Loucy (cell line): ENCODE data around the gene B9D1.

Experiments used
- H2AFZ ChIP-seq: fragments of 200-600 bp; sonication (generic); 2 replicates; pipeline ENCODE4 v1.6.0; 2016; ENCODE audit warnings: antibody characterized with exemption, mild to moderate bottlenecking, low read length, moderate library complexity
- H3F3A ChIP-seq: fragments of 200-600 bp; 2 replicates; pipeline ENCODE4 v1.6.0; 2016; ENCODE audit warnings: antibody characterized with exemption, low read depth, mild to moderate bottlenecking
- H3K27me3 ChIP-seq: fragments of 200-600 bp; sonication (generic); 2 replicates; pipeline ENCODE4 v1.6.1; 2014; ENCODE audit warnings: low read length, mild to moderate bottlenecking; ENCODE audit not compliant: insufficient read depth, poor library complexity, severe bottlenecking
- H3K36me3 ChIP-seq: fragments of 200-600 bp; sonication (generic); 2 replicates; pipeline ENCODE4 v1.6.1; 2016; ENCODE audit warnings: low read length; ENCODE audit not compliant: insufficient read depth
- H3K4me1 ChIP-seq: fragments of 200-600 bp; sonication (generic); 2 replicates; pipeline ENCODE4 v1.5.1; 2014; ENCODE audit warnings: low read length, mild to moderate bottlenecking; ENCODE audit not compliant: insufficient read depth, poor library complexity, severe bottlenecking
- H3K4me2 ChIP-seq: fragments of 200-600 bp; sonication (generic); 2 replicates; pipeline ENCODE4 v1.6.0; 2014; ENCODE audit warnings: antibody characterized with exemption, low read length, low read depth, mild to moderate bottlenecking; ENCODE audit not compliant: poor library complexity, severe bottlenecking
- H3K4me3 ChIP-seq: fragments of 200-600 bp; sonication (generic); 2 replicates; pipeline ENCODE4 v1.5.1; 2014; ENCODE audit warnings: low read length, mild to moderate bottlenecking, mixed read lengths; ENCODE audit not compliant: poor library complexity, severe bottlenecking
- H3K79me2 ChIP-seq: fragments of 200-600 bp; sonication (generic); 2 replicates; pipeline ENCODE4 v1.6.1; 2014; ENCODE audit warnings: low read length; ENCODE audit not compliant: insufficient read depth
- H3K9ac ChIP-seq: fragments of 200-600 bp; sonication (generic); 2 replicates; pipeline ENCODE4 v1.6.0; 2014; ENCODE audit warnings: mild to moderate bottlenecking, low read depth, low read length, moderate library complexity; ENCODE audit not compliant: poor library complexity, severe bottlenecking
- H3K9me2 ChIP-seq: fragments of 200-600 bp; sonication (generic); replicated peaks from 2 replicates; pipeline ENCODE4 v1.6.1; 2016; ENCODE audit warnings: low read depth, low read length, mixed read lengths
- H3K9me3 ChIP-seq: fragments of 200-600 bp; sonication (generic); 2 replicates; pipeline ENCODE4 v1.6.1; 2014; ENCODE audit warnings: mild to moderate bottlenecking, antibody characterized with exemption, low read length, low read depth; ENCODE audit not compliant: insufficient read depth
- H4K20me1 ChIP-seq: fragments of 200-600 bp; sonication (generic); 2 replicates; pipeline ENCODE4 v1.6.0; 2014; ENCODE audit warnings: antibody characterized with exemption, low read length, mild to moderate bottlenecking; ENCODE audit not compliant: insufficient read depth, poor library complexity, severe bottlenecking
- CTCF ChIP-seq: fragments of 200-600 bp; sonication (generic); conservative IDR thresholded peaks from 2 replicates; pipeline ENCODE4 v1.5.1; 2014; ENCODE audit warnings: mild to moderate bottlenecking, antibody characterized with exemption, low read length
- EZH2phosphoT487 ChIP-seq: fragments of 200-600 bp; IDR thresholded peaks from 2 replicates; pipeline ENCODE4 v1.6.1; 2018; ENCODE audit warnings: antibody characterized with exemption, mild to moderate bottlenecking, moderate library complexity, borderline replicate concordance

The B9D1 gene

GRCh38 chr17:19320876-19321275, 41.6 kb downstream of the B9D1 start:
- TF ChIP-seq EZH2phosphoT487 (no peak), CTCF (no peak)
- H3K79me2 ChIP-seq: no peaks in the 10 kb centered on the region
- H3K4me1 ChIP-seq: peaks cover 7% of the 10 kb centered on the region
- H2AFZ ChIP-seq: no peak overlapping the region
- peaks cover 16% of the 10 kb centered on the region for H3K27me3 ChIP-seq
- H3K4me3 ChIP-seq: no peak overlapping the region
- no peaks in the 10 kb centered on the region for H4K20me1 ChIP-seq
- no peak overlapping the region for H3K9ac ChIP-seq
- H3K36me3 ChIP-seq: no peaks in the 10 kb centered on the region
- H3F3A ChIP-seq: no peaks in the 10 kb centered on the region
- no peaks in the 10 kb centered on the region for H3K9me2 ChIP-seq
- no peaks in the 10 kb centered on the region for H3K9me3 ChIP-seq
- H3K4me2 ChIP-seq: no peak overlapping the region

- no peak overlapping the region for H3K9ac ChIP-seq
- H3K4me2 ChIP-seq: no peak overlapping the region
- H3K27me3 ChIP-seq: peaks cover 15% of the 10 kb centered on the region
- H3K4me3 ChIP-seq: no peak overlapping the region
- no peaks in the 10 kb centered on the region for H3K9me2 ChIP-seq
- TF ChIP-seq EZH2phosphoT487 (no peak), CTCF (no peak)
- no peaks in the 10 kb centered on the region for H3K9me3 ChIP-seq
- H3K79me2 ChIP-seq: no peaks in the 10 kb centered on the region
- H3K36me3 ChIP-seq: no peaks in the 10 kb centered on the region
- no peaks in the 10 kb centered on the region for H3F3A ChIP-seq
- no peak overlapping the region for H2AFZ ChIP-seq
- peaks cover 7% of the 10 kb centered on the region for H3K4me1 ChIP-seq
- H4K20me1 ChIP-seq: no peaks in the 10 kb centered on the region
Observed at GRCh38 chr17:19319771-19320505, 42.6 kb downstream of the B9D1 start.

- H3K4me3 ChIP-seq: no peak overlapping the region
- H3K9me3 ChIP-seq: no peaks in the 10 kb centered on the region
- no peaks in the 10 kb centered on the region for H3K79me2 ChIP-seq
- no peaks in the 10 kb centered on the region for H3K9me2 ChIP-seq
- peaks cover 7% of the 10 kb centered on the region for H3K4me1 ChIP-seq
- H2AFZ ChIP-seq: no peak overlapping the region
- H3K27me3 ChIP-seq: peaks cover 7% of the 10 kb centered on the region
- no peaks in the 10 kb centered on the region for H3F3A ChIP-seq
- no peaks in the 10 kb centered on the region for H4K20me1 ChIP-seq
- TF ChIP-seq EZH2phosphoT487 (no peak), CTCF (no peak)
- H3K4me2 ChIP-seq: no peak overlapping the region
- no peaks in the 10 kb centered on the region for H3K36me3 ChIP-seq
- no peak overlapping the region for H3K9ac ChIP-seq
Observed at GRCh38 chr17:19318611-19319010, 43.9 kb downstream of the B9D1 start.
